Measurements from ENCODE around the gene PCDHB5. TPM values are rescaled to one million over a fixed set of nuclear protein-coding genes. Genes with fewer than 3 reads are reported as not detected.
"Not testable (repeated sequence)": the region's sequence is repeated elsewhere in the genome, so short reads cannot be mapped to it uniquely, and the experiment has no call there.

PCDHB5 gene
- total RNA-seq, 1 experiment from 2014 or later, result 0.63 TPM

GRCh38 chr5:141151632-141152031, 16.6 kb downstream of the PCDHB5 start:
- not testable (repeated sequence) for DNase-seq (ENCODE audit: low read depth)

- not testable (repeated sequence) for DNase-seq (ENCODE audit: low read depth)
Observed at GRCh38 chr5:141152096-141152495, 17.1 kb downstream of the PCDHB5 start.

GRCh38 chr5:141155540-141156374, 20.8 kb downstream of the PCDHB5 start:
- DNase-seq (ENCODE audit: low read depth), result peak; percentile 31

GRCh38 chr5:141157356-141157755, 22.4 kb downstream of the PCDHB5 start:
- not testable (repeated sequence) for DNase-seq (ENCODE audit: low read depth)

GRCh38 chr5:141157901-141158300, 22.9 kb downstream of the PCDHB5 start:
- not testable (repeated sequence) for DNase-seq (ENCODE audit: low read depth)

GRCh38 chr5:141172381-141173204, 37.6 kb downstream of the PCDHB5 start, which contains the start of gene PCDHB7:
Gene PCDHB7, plus strand, starts transcription at chr5:141172644. Its CDS starts 192 bp downstream, at chr5:141172836.
- peak; percentile 73 for DNase-seq (ENCODE audit: low read depth)

GRCh38 chr5:141174291-141175104, 39.5 kb downstream of the PCDHB5 start:
- not testable (repeated sequence) for DNase-seq (ENCODE audit: low read depth)

GRCh38 chr5:141175933-141176332, 40.9 kb downstream of the PCDHB5 start:
- DNase-seq (ENCODE audit: low read depth), result no peak

- DNase-seq (ENCODE audit: low read depth), result peak; percentile 61
Observed at GRCh38 chr5:141177577-141178191, 42.7 kb downstream of the PCDHB5 start, which contains the start of gene PCDHB8. Gene PCDHB8, plus strand, starts transcription at chr5:141177790. Its CDS starts 245 bp downstream, at chr5:141178035.

- not testable (repeated sequence) for DNase-seq (ENCODE audit: low read depth)
Observed at GRCh38 chr5:141179371-141179770, 44.4 kb downstream of the PCDHB5 start.

- not testable (repeated sequence) for DNase-seq (ENCODE audit: low read depth)
Observed at GRCh38 chr5:141179876-141180275, 44.9 kb downstream of the PCDHB5 start.

GRCh38 chr5:141180313-141180712, 45.3 kb downstream of the PCDHB5 start:
- no peak for DNase-seq (ENCODE audit: low read depth)

GRCh38 chr5:141182248-141182647, 47.2 kb downstream of the PCDHB5 start, which contains the start of gene PCDHB16:
Gene PCDHB16, plus strand, starts transcription at chr5:141182387. Its CDS starts 173 bp downstream, at chr5:141182560.
- peak; percentile 82 for DNase-seq (ENCODE audit: low read depth)

GRCh38 chr5:141184117-141184855, 49.3 kb downstream of the PCDHB5 start:
- DNase-seq (ENCODE audit: low read depth), result not testable (repeated sequence)

GRCh38 chr5:141186897-141187512, 52.0 kb downstream of the PCDHB5 start, which contains the start of gene PCDHB9:
Gene PCDHB9, plus strand, starts transcription at chr5:141187161. Its CDS starts 158 bp downstream, at chr5:141187319.
- DNase-seq (ENCODE audit: low read depth), result peak; percentile 14
